H9 (cell line): ENCODE data around the gene FUNDC2. TPM values are rescaled to one million over a fixed set of nuclear protein-coding genes. Genes with fewer than 3 reads are reported as not detected.

Source experiments
- DNase-seq: peaks from one replicate; pipeline ENCODE4 v3.0.0-alpha.2; 2017
- H2AFZ ChIP-seq: one replicate; pipeline ENCODE4 v1.6.1; 2013; ENCODE audit warnings: mild to moderate bottlenecking, low read length, control low read depth, moderate library complexity
- H2AK5ac ChIP-seq: 2 replicates; pipeline ENCODE4 v1.6.1; 2013; ENCODE audit warnings: low read length, control low read depth, mixed read lengths; ENCODE audit not compliant: insufficient read length
- H2BK120ac ChIP-seq: one replicate; pipeline ENCODE4 v1.6.1; 2013; ENCODE audit warnings: low read depth, mild to moderate bottlenecking, low read length, control low read depth, inconsistent platforms; ENCODE audit not compliant: poor library complexity, severe bottlenecking
- H2BK12ac ChIP-seq: 2 replicates; pipeline ENCODE4 v1.6.1; 2013; ENCODE audit warnings: low read length, control low read depth, mixed read lengths, low read depth; ENCODE audit not compliant: insufficient read length
- H2BK15ac ChIP-seq: 2 replicates; pipeline ENCODE4 v1.6.1; 2013; ENCODE audit warnings: low read depth, low read length, control low read depth
- H2BK20ac ChIP-seq: one replicate; pipeline ENCODE4 v1.6.1; 2013; ENCODE audit warnings: low read depth, mild to moderate bottlenecking, low read length, control low read depth, inconsistent platforms; ENCODE audit not compliant: poor library complexity, severe bottlenecking
- H2BK5ac ChIP-seq: 2 replicates; pipeline ENCODE4 v1.6.1; 2013; ENCODE audit warnings: low read length, control low read depth, mixed read lengths; ENCODE audit not compliant: insufficient read length
- H3K14ac ChIP-seq: 2 replicates; pipeline ENCODE4 v1.6.1; 2013; ENCODE audit warnings: low read length, control low read depth; ENCODE audit not compliant: insufficient read depth
- H3K18ac ChIP-seq: 2 replicates; pipeline ENCODE4 v1.6.1; 2013; ENCODE audit warnings: low read depth, mild to moderate bottlenecking, mixed read lengths, low read length, control low read depth; ENCODE audit not compliant: insufficient read length
- H3K23ac ChIP-seq: 2 replicates; pipeline ENCODE4 v1.6.1; 2013; ENCODE audit warnings: low read length, control low read depth, mixed read lengths, low read depth; ENCODE audit not compliant: insufficient read length
- H3K23me2 ChIP-seq: 2 replicates; pipeline ENCODE4 v1.6.1; 2013; ENCODE audit warnings: low read depth, mild to moderate bottlenecking, mixed read lengths, low read length, control low read depth; ENCODE audit not compliant: insufficient read length, poor library complexity, severe bottlenecking
- H3K27ac ChIP-seq: 2 replicates; pipeline ENCODE4 v1.5.1; 2013; ENCODE audit warnings: low read length, control low read depth, mixed read lengths, low read depth; ENCODE audit not compliant: insufficient read length
- H3K27me3 ChIP-seq: 2 replicates; pipeline ENCODE4 v1.6.1; 2013; ENCODE audit warnings: low read length, control low read depth, inconsistent platforms; ENCODE audit not compliant: insufficient read depth
- H3K4ac ChIP-seq: 2 replicates; pipeline ENCODE4 v1.6.1; 2013; ENCODE audit warnings: low read depth, mild to moderate bottlenecking, control low read depth, inconsistent platforms, low read length, moderate library complexity
- H3K4me1 ChIP-seq: 2 replicates; pipeline ENCODE4 v1.6.1; 2013; ENCODE audit warnings: low read length, control low read depth, inconsistent platforms; ENCODE audit not compliant: insufficient read depth
- H3K4me2 ChIP-seq: 2 replicates; pipeline ENCODE4 v1.6.1; 2013; ENCODE audit warnings: low read length, control low read depth, mixed read lengths; ENCODE audit not compliant: insufficient read length, insufficient read depth
- H3K56ac ChIP-seq: 2 replicates; pipeline ENCODE4 v1.6.1; 2013; ENCODE audit warnings: low read depth, mild to moderate bottlenecking, mixed read lengths, low read length, control low read depth; ENCODE audit not compliant: insufficient read length
- H3K79me1 ChIP-seq: 2 replicates; pipeline ENCODE4 v1.6.1; 2013; ENCODE audit warnings: low read depth, mild to moderate bottlenecking, moderate library complexity, low read length, control low read depth, inconsistent platforms; ENCODE audit not compliant: insufficient read depth, poor library complexity, severe bottlenecking
- H3K79me2 ChIP-seq: 2 replicates; pipeline ENCODE4 v1.6.1; 2013; ENCODE audit warnings: low read length, control low read depth, inconsistent platforms; ENCODE audit not compliant: insufficient read depth
- H3K9ac ChIP-seq: 2 replicates; pipeline ENCODE4 v1.6.1; 2013; ENCODE audit warnings: low read length, control low read depth, mixed read lengths; ENCODE audit not compliant: insufficient read length; ENCODE audit errors: extremely low read depth
- H3K9me3 ChIP-seq: one replicate; pipeline ENCODE4 v1.6.1; 2013; ENCODE audit warnings: low read depth, low read length, inconsistent platforms; ENCODE audit not compliant: control insufficient read depth
- H3T11ph ChIP-seq: one replicate; pipeline ENCODE4 v1.6.1; 2013; ENCODE audit warnings: mild to moderate bottlenecking, low read length, control low read depth, inconsistent platforms
- H4K20me1 ChIP-seq: one replicate; pipeline ENCODE4 v1.6.1; 2013; ENCODE audit not compliant: control insufficient read depth, insufficient read length, insufficient read depth
- H4K5ac ChIP-seq: 2 replicates; pipeline ENCODE4 v1.6.1; 2013; ENCODE audit warnings: low read depth, mild to moderate bottlenecking, mixed read lengths, low read length, control low read depth; ENCODE audit not compliant: insufficient read length
- H4K8ac ChIP-seq: replicated peaks from 2 replicates; pipeline ENCODE4 v1.6.1; 2013; ENCODE audit warnings: low read length, control low read depth, mixed read lengths, low read depth; ENCODE audit not compliant: insufficient read length
- H4K91ac ChIP-seq: 2 replicates; pipeline ENCODE4 v1.6.1; 2013; ENCODE audit warnings: low read depth, mild to moderate bottlenecking, moderate library complexity, mixed read lengths, low read length, control low read depth; ENCODE audit not compliant: insufficient read length
- H3K27ac Mint-ChIP-seq, 3 experiments: 2 replicates in 2 of 3; 3 replicates in 1 of 3; pipeline ENCODE4 v1.8.0; 2020 to 2021; ENCODE audit warnings: mixed read lengths in 3 of 3, mild to moderate bottlenecking in 1 of 3, moderate library complexity in 1 of 3
- H3K27me3 Mint-ChIP-seq: 2 replicates; pipeline ENCODE4 v1.8.0; 2021; ENCODE audit warnings: low read depth, mild to moderate bottlenecking, moderate library complexity, mixed read lengths
- H3K36me3 Mint-ChIP-seq, 3 experiments: 2 replicates in 2 of 3; 3 replicates in 1 of 3; pipeline ENCODE4 v1.8.0; 2020 to 2021; ENCODE audit warnings: low read depth in 3 of 3, mixed read lengths in 3 of 3; ENCODE audit not compliant: insufficient read depth in 1 of 3
- H3K4me1 Mint-ChIP-seq, 2 experiments: 2 replicates each; pipeline ENCODE4 v1.8.0; 2020; ENCODE audit warnings: mixed read lengths in 2 of 2
- H3K4me3 Mint-ChIP-seq, 2 experiments: 2 replicates in 1 of 2; 3 replicates in 1 of 2; pipeline ENCODE4 v1.8.0; 2020 to 2021; ENCODE audit warnings: mild to moderate bottlenecking in 2 of 2, mixed read lengths in 2 of 2, moderate library complexity in 1 of 2
- H3K9me3 Mint-ChIP-seq, 2 experiments: 2 replicates in 1 of 2; 3 replicates in 1 of 2; pipeline ENCODE4 v1.8.0; 2020; ENCODE audit warnings: mild to moderate bottlenecking in 2 of 2, mixed read lengths in 2 of 2, moderate library complexity in 1 of 2
- WGBS: extraction: QIAGEN DNeasy Blood & Tissue Kit; methylation state at CpG from one replicate; pipeline ENCODE4 v1.1.7; 2013; ENCODE audit warnings: missing lambda C conversion rate, low lambda C conversion rate, mixed read lengths; ENCODE audit not compliant: insufficient read length; ENCODE audit errors: extremely low coverage; 5-methylcytosine and 5-hydroxymethylcytosine counted together
- total RNA-seq: library from RNA; stranded (reverse); gene quantifications from 2 replicates; pipeline ENCODE4 v1.2.1, GENCODE V29; 2021
- TF ChIP-seq, protein P1 (sequence below): fragments of 200-600 bp; sonication (generic); conservative IDR thresholded peaks from 3 replicates; pipeline ENCODE4 v1.8.0; 2021; ENCODE audit warnings: antibody characterized with exemption, mild to moderate bottlenecking

The FUNDC2 gene
- total RNA-seq, 1 experiment from 2014 or later, result 62.1 TPM

- no peak overlapping the region for H2AK5ac ChIP-seq
These were observed 43.4 kb downstream of the FUNDC2 start for GRCh38 chrX:155070038-155070437.

More at GRCh38 chrX:155070038-155070437, 43.4 kb downstream of the FUNDC2 start:
- Histone ChIP-seq H3K18ac (no peak overlapping the region), H3K79me1 (no peaks in the 10 kb centered on the region), H3K4me1 (no peaks in the 10 kb centered on the region), H3K9ac (peak overlapping the region; percentile 51), H3K27me3 (no peaks in the 10 kb centered on the region), H2BK20ac (no peak overlapping the region), H3K27ac (no peak overlapping the region), H3K23ac (no peak overlapping the region), H3K4ac (no peak overlapping the region), H3K56ac (no peak overlapping the region), H3K14ac (no peak overlapping the region), H2BK5ac (no peak overlapping the region), H3K79me2 (no peaks in the 10 kb centered on the region), H4K8ac (no peak overlapping the region), H2BK12ac (no peak overlapping the region), H3K9me3 (peaks cover 49% of the 10 kb centered on the region), H4K91ac (no peak overlapping the region), H3K4me2 (peak overlapping the region; percentile 88), H3K23me2 (peaks cover 5% of the 10 kb centered on the region), H2BK120ac (no peak overlapping the region), H4K5ac (no peak overlapping the region), H2BK15ac (no peak overlapping the region), H3T11ph (no peak overlapping the region), H4K20me1 (no peaks in the 10 kb centered on the region), H2AFZ (peak overlapping the region; percentile 59)
- H3K27ac Mint-ChIP-seq, result no peak overlapping the region
- TF ChIP-seq, protein P1, sequence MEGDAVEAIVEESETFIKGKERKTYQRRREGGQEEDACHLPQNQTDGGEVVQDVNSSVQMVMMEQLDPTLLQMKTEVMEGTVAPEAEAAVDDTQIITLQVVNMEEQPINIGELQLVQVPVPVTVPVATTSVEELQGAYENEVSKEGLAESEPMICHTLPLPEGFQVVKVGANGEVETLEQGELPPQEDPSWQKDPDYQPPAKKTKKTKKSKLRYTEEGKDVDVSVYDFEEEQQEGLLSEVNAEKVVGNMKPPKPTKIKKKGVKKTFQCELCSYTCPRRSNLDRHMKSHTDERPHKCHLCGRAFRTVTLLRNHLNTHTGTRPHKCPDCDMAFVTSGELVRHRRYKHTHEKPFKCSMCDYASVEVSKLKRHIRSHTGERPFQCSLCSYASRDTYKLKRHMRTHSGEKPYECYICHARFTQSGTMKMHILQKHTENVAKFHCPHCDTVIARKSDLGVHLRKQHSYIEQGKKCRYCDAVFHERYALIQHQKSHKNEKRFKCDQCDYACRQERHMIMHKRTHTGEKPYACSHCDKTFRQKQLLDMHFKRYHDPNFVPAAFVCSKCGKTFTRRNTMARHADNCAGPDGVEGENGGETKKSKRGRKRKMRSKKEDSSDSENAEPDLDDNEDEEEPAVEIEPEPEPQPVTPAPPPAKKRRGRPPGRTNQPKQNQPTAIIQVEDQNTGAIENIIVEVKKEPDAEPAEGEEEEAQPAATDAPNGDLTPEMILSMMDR, result no peak
- H3K27me3 Mint-ChIP-seq, result no peaks in the 10 kb centered on the region
- H3K4me3 Mint-ChIP-seq, result peak overlapping the region; percentile 78 to 80
- peaks cover 18 to 21% (median 20%) of the 10 kb centered on the region in 3 experiments for H3K36me3 Mint-ChIP-seq
- DNase-seq, result no peak
- peaks cover 8 to 15% of the 10 kb centered on the region in 2 experiments; a peak in 2 of 4 replicates for H3K4me1 Mint-ChIP-seq
- peaks cover 65 to 66% of the 10 kb centered on the region in 2 experiments for H3K9me3 Mint-ChIP-seq
- no CpG with 5 or more reads among the region's 12 CpGs for WGBS
